ENCODE results near the gene ANXA6. TPM values are rescaled to one million over a fixed set of nuclear protein-coding genes. Genes with fewer than 3 reads are reported as not detected.

The ANXA6 gene
- polyA plus RNA-seq, 1 of the 3 experiments (the other 2 are of a cell fraction), result 87.5 TPM

GRCh38 chr5:151186052-151186451, 28.5 kb upstream of the ANXA6 start:
- H4K20me1 ChIP-seq (ENCODE audit: insufficient read depth), result no peaks in the 10 kb centered on the region
- H3K4me2 ChIP-seq, result no peak overlapping the region
- no peaks in the 10 kb centered on the region; a peak in 1 of 4 replicates for H3K4me1 ChIP-seq (ENCODE audit: control insufficient read depth in 1 of 2, insufficient read depth in 2 of 2, low read depth in 1 of 2, low read length in 1 of 2)
- H3F3A ChIP-seq (replicated peaks; ENCODE audit: insufficient read depth), result no peaks in the 10 kb centered on the region
- H3K27me3 ChIP-seq (ENCODE audit: insufficient read depth), result no peaks in the 10 kb centered on the region
- H3K4me3 ChIP-seq (ENCODE audit: low read depth in 2 of 2, low read length in 1 of 2), result no peak overlapping the region
- no peaks in the 10 kb centered on the region for H3K9me3 ChIP-seq
- ChIA-PET CTCF (no interaction called here), POLR2A (no interaction called here)
- H3K36me3 ChIP-seq (replicated peaks in 1 of 2; ENCODE audit: control insufficient read depth in 1 of 2, insufficient read depth in 2 of 2, low read length in 1 of 2), result no peaks in the 10 kb centered on the region
- no peak overlapping the region for H3K9ac ChIP-seq
- WGBS (ENCODE audit: low lambda C conversion rate), result 44% methylated on average over 5 of the region's 5 CpGs
- TF ChIP-seq TCF12 (IDR thresholded peaks at IDR 0.05) (no peak), FOXM1 (IDR thresholded peaks at IDR 0.05; ENCODE audit: low read depth) (no peak), MAX (IDR thresholded peaks at IDR 0.05; ENCODE audit: low read depth) (no peak), MEF2A (IDR thresholded peaks at IDR 0.05; ENCODE audit: borderline replicate concordance, low read depth) (no peak), EZH2phosphoT487 (IDR thresholded peaks at IDR 0.05; ENCODE audit: borderline replicate concordance, low read depth) (no peak), GABPA (IDR thresholded peaks at IDR 0.05; ENCODE audit: low read depth) (no peak), SMC3 (IDR thresholded peaks at IDR 0.05; ENCODE audit: low read depth, low read length) (no peak), JUND (IDR thresholded peaks at IDR 0.05) (no peak), TEAD4 (IDR thresholded peaks at IDR 0.05; ENCODE audit: borderline replicate concordance, insufficient read depth) (no peak), SIN3A (IDR thresholded peaks at IDR 0.05; ENCODE audit: borderline replicate concordance, low read depth, low read length) (no peak)
- no peaks in the 10 kb centered on the region for H3K9me2 ChIP-seq
- no peaks in the 10 kb centered on the region for H3K79me2 ChIP-seq (ENCODE audit: insufficient read depth)
- no peak overlapping the region for H3K27ac ChIP-seq (ENCODE audit: low read depth in 2 of 2, low read length in 1 of 2)
- no peak for DNase-seq
- no peak overlapping the region for H2AFZ ChIP-seq (ENCODE audit: low read depth)

DNA sequence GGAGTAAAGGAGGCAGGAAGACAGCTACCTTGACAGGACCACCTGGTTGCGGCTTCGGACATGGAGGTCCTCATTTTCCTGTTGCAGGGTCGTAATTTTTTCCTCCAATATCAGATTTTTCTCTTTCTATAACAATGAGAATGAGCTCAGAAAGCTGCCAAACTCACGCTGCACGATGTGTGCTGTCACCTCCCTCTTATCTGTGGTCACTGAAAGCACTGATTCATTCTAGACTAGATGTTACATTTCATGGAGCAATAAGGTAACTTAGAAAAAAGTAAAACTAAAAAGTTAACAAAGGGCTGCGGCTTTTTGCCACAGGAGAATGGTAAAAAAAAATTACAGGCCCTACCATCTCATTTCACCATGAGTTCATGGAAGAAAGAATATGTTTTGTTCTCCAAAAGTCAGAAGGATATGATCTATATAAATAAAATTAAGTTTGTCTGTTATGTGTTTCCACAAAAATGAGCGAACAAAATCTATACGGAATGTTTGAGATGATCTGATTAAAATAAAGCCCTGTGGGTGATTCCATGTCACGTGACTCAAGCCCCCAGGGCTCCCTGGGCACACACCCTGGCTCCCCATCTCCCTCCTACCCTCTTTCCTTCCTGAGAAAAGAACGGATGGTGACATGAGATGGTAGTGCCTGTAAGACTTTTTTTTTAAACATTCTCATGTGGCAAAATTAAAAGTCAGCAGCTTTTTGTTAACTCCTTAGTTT, 26.9 kb upstream of the ANXA6 start:
- Histone ChIP-seq H2AFZ (ENCODE audit: low read depth) (no peak overlapping the region), H3F3A (replicated peaks; ENCODE audit: insufficient read depth) (no peaks in the 10 kb centered on the region), H3K9ac (no peak overlapping the region), H3K79me2 (ENCODE audit: insufficient read depth) (no peaks in the 10 kb centered on the region), H3K27ac (ENCODE audit: low read depth in 2 of 2, low read length in 1 of 2) (no peak overlapping the region), H4K20me1 (ENCODE audit: insufficient read depth) (no peaks in the 10 kb centered on the region), H3K4me1 (ENCODE audit: control insufficient read depth in 1 of 2, insufficient read depth in 2 of 2, low read depth in 1 of 2, low read length in 1 of 2) (no peaks in the 10 kb centered on the region; a peak in 1 of 4 replicates), H3K9me3 (no peaks in the 10 kb centered on the region), H3K4me3 (ENCODE audit: low read depth in 2 of 2, low read length in 1 of 2) (no peak overlapping the region), H3K9me2 (no peaks in the 10 kb centered on the region), H3K4me2 (no peak overlapping the region), H3K27me3 (ENCODE audit: insufficient read depth) (no peaks in the 10 kb centered on the region), H3K36me3 (replicated peaks in 1 of 2; ENCODE audit: control insufficient read depth in 1 of 2, insufficient read depth in 2 of 2, low read length in 1 of 2) (no peaks in the 10 kb centered on the region)
- 56% methylated on average over 10 of the region's 10 CpGs for WGBS (ENCODE audit: low lambda C conversion rate)
- ChIA-PET CTCF (interaction anchor here (0.9 to 3.7 kb wide), 7 partner anchors 11 to 133 kb away, joined by 3 to 31 read pairs (median 5); no protein-coding TSS in a partner anchor), POLR2A (no interaction called here)
- DNase-seq, result no peak
- TF ChIP-seq SMC3 (IDR thresholded peaks at IDR 0.05; ENCODE audit: low read depth, low read length) (no peak), GATA2 (CRISPR knock-in tag; IDR thresholded peaks at IDR 0.05) (no peak), NFIC (IDR thresholded peaks at IDR 0.05; ENCODE audit: borderline replicate concordance) (no peak), CTCF (IDR thresholded peaks at IDR 0.05) (no peak), GABPA (IDR thresholded peaks at IDR 0.05; ENCODE audit: low read depth) (no peak), MAX (IDR thresholded peaks at IDR 0.05; ENCODE audit: low read depth) (no peak), RFX5 (IDR thresholded peaks at IDR 0.05; ENCODE audit: low read length) (no peak), JUND (IDR thresholded peaks at IDR 0.05) (no peak), MXI1 (IDR thresholded peaks at IDR 0.05; ENCODE audit: low read depth, low read length) (no peak), ELF1 (IDR thresholded peaks at IDR 0.05) (no peak), POLR2AphosphoS5 (IDR thresholded peaks at IDR 0.05; ENCODE audit: low read depth, low read length) (no peak), EZH2phosphoT487 (IDR thresholded peaks at IDR 0.05; ENCODE audit: borderline replicate concordance, low read depth) (no peak), TCF12 (IDR thresholded peaks at IDR 0.05) (no peak), EP300 (IDR thresholded peaks at IDR 0.05; ENCODE audit: borderline replicate concordance in 1 of 2, low read depth in 1 of 2, low read length in 1 of 2) (no peak), SIN3A (IDR thresholded peaks at IDR 0.05; ENCODE audit: borderline replicate concordance, low read depth, low read length) (no peak), NRF1 (IDR thresholded peaks at IDR 0.05; ENCODE audit: low read depth, low read length) (no peak), FOXM1 (IDR thresholded peaks at IDR 0.05; ENCODE audit: low read depth) (no peak)

Data from SK-N-SH (cell line).